PC-9 (cell line): Measurements from ENCODE around the gene TLL2.

ENCODE experiments used
- EZH2 ChIP-seq: fragments of 200-600 bp; sonication (generic); IDR thresholded peaks from 2 replicates; pipeline ENCODE4 v1.8.0; 2017; ENCODE audit warnings: antibody characterized with exemption, low read depth
- TF ChIP-seq, protein P1 (sequence below): fragments of 200-600 bp; sonication (generic); conservative IDR thresholded peaks from 2 replicates; pipeline ENCODE4 v1.6.1; 2017; ENCODE audit warnings: mixed run types, antibody characterized with exemption, mild to moderate bottlenecking, moderate library complexity

DNA sequence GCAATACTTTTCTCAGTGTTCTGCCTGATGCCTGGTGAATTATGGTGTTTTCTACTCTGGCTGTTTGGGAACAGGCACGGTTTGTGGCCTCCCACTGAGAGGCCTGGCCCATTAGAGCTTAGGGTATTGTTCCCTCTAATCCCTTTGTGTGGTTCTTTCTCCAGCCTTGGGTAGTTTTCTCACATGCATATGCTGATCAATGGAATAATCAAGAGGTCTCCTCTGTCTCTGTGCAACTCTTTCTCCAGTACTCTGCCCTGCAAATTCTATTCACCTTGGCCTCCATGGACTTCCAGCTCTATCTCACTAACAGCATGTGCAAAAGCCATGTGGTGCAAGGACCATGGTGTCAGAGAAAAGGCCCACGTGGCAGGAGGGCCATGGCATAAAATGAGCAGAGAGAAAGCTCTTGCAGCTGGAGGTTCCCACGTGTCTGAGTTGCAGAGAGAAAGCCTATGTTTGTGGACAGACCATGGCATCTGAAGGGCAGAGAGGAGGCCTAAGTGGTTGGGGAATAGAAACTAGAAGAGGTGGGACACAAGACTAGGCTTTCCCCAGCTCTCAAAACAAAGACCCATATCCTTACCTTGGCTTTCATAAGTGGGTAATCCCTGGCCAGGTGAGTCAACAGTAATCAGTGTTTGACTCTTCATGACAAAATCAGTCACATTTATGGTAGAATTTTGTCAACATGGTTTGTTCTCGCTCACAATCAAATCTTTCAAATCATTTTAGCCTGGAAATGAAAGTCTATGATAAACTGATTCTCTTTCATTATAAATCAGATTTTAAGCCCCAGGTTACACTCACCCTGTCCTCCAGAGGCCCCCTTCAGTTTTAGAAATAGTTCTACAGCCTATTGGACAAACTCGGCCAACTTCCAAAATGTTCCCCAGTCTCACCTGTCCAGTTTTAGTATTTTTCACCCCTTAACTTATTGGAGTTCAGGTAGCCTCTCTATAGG is 172.2 kb downstream of the TLL2 start:
- TF ChIP-seq, protein P1, sequence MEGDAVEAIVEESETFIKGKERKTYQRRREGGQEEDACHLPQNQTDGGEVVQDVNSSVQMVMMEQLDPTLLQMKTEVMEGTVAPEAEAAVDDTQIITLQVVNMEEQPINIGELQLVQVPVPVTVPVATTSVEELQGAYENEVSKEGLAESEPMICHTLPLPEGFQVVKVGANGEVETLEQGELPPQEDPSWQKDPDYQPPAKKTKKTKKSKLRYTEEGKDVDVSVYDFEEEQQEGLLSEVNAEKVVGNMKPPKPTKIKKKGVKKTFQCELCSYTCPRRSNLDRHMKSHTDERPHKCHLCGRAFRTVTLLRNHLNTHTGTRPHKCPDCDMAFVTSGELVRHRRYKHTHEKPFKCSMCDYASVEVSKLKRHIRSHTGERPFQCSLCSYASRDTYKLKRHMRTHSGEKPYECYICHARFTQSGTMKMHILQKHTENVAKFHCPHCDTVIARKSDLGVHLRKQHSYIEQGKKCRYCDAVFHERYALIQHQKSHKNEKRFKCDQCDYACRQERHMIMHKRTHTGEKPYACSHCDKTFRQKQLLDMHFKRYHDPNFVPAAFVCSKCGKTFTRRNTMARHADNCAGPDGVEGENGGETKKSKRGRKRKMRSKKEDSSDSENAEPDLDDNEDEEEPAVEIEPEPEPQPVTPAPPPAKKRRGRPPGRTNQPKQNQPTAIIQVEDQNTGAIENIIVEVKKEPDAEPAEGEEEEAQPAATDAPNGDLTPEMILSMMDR, result no peak
- no peak for TF ChIP-seq EZH2
